Frontal cortex (tissue), 4 donors: ENCODE results near the gene ATXN7L2. TPM values are rescaled to one million over a fixed set of nuclear protein-coding genes. Genes with fewer than 3 reads are reported as not detected.
"Not testable (repeated sequence)": the region's sequence is repeated elsewhere in the genome, so short reads cannot be mapped to it uniquely, and the experiment has no call there.

Experiments
- DNase-seq, 2 donors: peaks; one replicate each; pipeline ENCODE4 v3.0.0; 2012; ENCODE audit warnings: low spot score in 2 of 2
- FAIRE-seq: peaks from 2 replicates; lab custom pipeline; 2012; peaks lifted over from hg19 to GRCh38; lab: Jason Lieb, UNC
- total RNA-seq: library from RNA; depleted of rRNA; stranded (reverse); fragments of >200 nt; gene quantifications from one replicate; pipeline ENCODE4 v1.2.3, GENCODE V29; 2014
- donor health status: control.
- donor health status: control.
- donor health status: control.

ATXN7L2 gene
- total RNA-seq, 1 donor from 2014 or later, result 4.9 TPM

GRCh38 chr1:109473284-109474057, 10.2 kb upstream of the ATXN7L2 start:
- FAIRE-seq, result not testable (repeated sequence)

GRCh38 chr1:109474697-109475096, 9.0 kb upstream of the ATXN7L2 start:
- FAIRE-seq (no peak), DNase-seq (peak; percentile 0 to 1)

More at GRCh38 chr1:109473284-109474057, 10.2 kb upstream of the ATXN7L2 start:
- DNase-seq, result not testable (repeated sequence)

GRCh38 chr1:109475261-109475660, 8.4 kb upstream of the ATXN7L2 start:
- peak; percentile 0 to 2 for DNase-seq
- FAIRE-seq, result no peak

- FAIRE-seq (no peak), DNase-seq (no peak)
Observed at GRCh38 chr1:109476825-109477224, 6.9 kb upstream of the ATXN7L2 start.

GRCh38 chr1:109477821-109478220, 5.9 kb upstream of the ATXN7L2 start:
- FAIRE-seq (no peak), DNase-seq (no peak)

- DNase-seq (no peak), FAIRE-seq (no peak)
Observed at GRCh38 chr1:109478806-109479205, 4.9 kb upstream of the ATXN7L2 start.

GRCh38 chr1:109479311-109479710, 4.4 kb upstream of the ATXN7L2 start:
- FAIRE-seq (no peak), DNase-seq (no peak)

- no peak for DNase-seq
- no peak for FAIRE-seq
Observed at GRCh38 chr1:109479901-109480300, 3.8 kb upstream of the ATXN7L2 start.

GRCh38 chr1:109481646-109482045, 2.1 kb upstream of the ATXN7L2 start:
- no peak for FAIRE-seq
- no peak for DNase-seq

GRCh38 chr1:109482242-109482641, 1.5 kb upstream of the ATXN7L2 start:
- DNase-seq, result no peak
- FAIRE-seq, result no peak

- DNase-seq (peak; percentile 49 to 64), FAIRE-seq (no peak)
Observed at GRCh38 chr1:109482791-109483671, 674 bp upstream of the ATXN7L2 start.

- no peak for DNase-seq
- FAIRE-seq, result no peak
Observed at GRCh38 chr1:109484519-109484975, 842 bp downstream of the ATXN7L2 start.

GRCh38 chr1:109485001-109485400, 1.3 kb downstream of the ATXN7L2 start:
- DNase-seq (no peak), FAIRE-seq (no peak)

GRCh38 chr1:109487261-109487660, 3.6 kb downstream of the ATXN7L2 start:
- DNase-seq (no peak), FAIRE-seq (no peak)

GRCh38 chr1:109488201-109488600, 4.5 kb downstream of the ATXN7L2 start:
- DNase-seq (no peak), FAIRE-seq (no peak)

- no peak for DNase-seq
- no peak for FAIRE-seq
Observed at GRCh38 chr1:109488696-109489095, 5.0 kb downstream of the ATXN7L2 start.

- no peak for FAIRE-seq
Observed at GRCh38 chr1:109490029-109490933, 6.6 kb downstream of the ATXN7L2 start.

GRCh38 chr1:109490934-109491302, 7.2 kb downstream of the ATXN7L2 start:
- FAIRE-seq (no peak), DNase-seq (no peak)

More at GRCh38 chr1:109490029-109490933, 6.6 kb downstream of the ATXN7L2 start:
- peak; percentile 65 to 79 for DNase-seq

- DNase-seq, result no peak
- FAIRE-seq, result no peak
Observed at GRCh38 chr1:109491372-109491771, 7.7 kb downstream of the ATXN7L2 start.

GRCh38 chr1:109492779-109493178, 9.1 kb downstream of the ATXN7L2 start:
- FAIRE-seq, result no peak
- DNase-seq, result no peak
